K562 (cell line): ENCODE measurements around the gene ATG7. TPM values are rescaled to one million over a fixed set of nuclear protein-coding genes. Genes with fewer than 3 reads are reported as not detected.

ENCODE experiments used
- ATAC-seq: fragments of 200-7000 bp; cut with Tn5 transposase; 3 replicates; pipeline ENCODE4 v1.9.1; 2020; ENCODE audit warnings: moderate library complexity
- BruUV-seq: library from RNA; stranded (reverse); fragments of 400-500 nt; replicated peaks from 2 replicates; lab custom pipeline; 2021; lab: Mats Ljungman, UMichigan
- CTCF ChIA-PET: fragments of 300-600 bp; formaldehyde crosslinking; extraction: SDS; loops from one replicate; lab custom pipeline; 2021; ENCODE audit warnings: low intra/inter-chr PET ratio; lab: Yijun Ruan, JAX
- POLR2A ChIA-PET: fragments of 300-600, 350-650 bp; sonication (Branson Sonifier 250); formaldehyde crosslinking; extraction: SDS; loops from one replicate; lab custom pipeline; 2021; ENCODE audit warnings: antibody characterized with exemption, inconsistent platforms; lab: Yijun Ruan, JAX
- DNase-seq, 4 experiments: peaks; one replicate each; pipeline versions ENCODE4 v3.0.0 to v3.0.0-alpha.2; 2011 to 2018; ENCODE audit warnings: low spot score in 3 of 4, mixed read lengths in 3 of 4; ENCODE audit errors: extremely low read depth in 1 of 4
- FAIRE-seq: peaks from 2 replicates; lab custom pipeline; 2011; peaks lifted over from hg19 to GRCh38; lab: Jason Lieb, UNC
- H2AFZ ChIP-seq: 2 replicates; pipeline ENCODE4 v1.6.0; 2011; ENCODE audit warnings: low read depth, low read length, control low read depth, inconsistent platforms
- H3K27ac ChIP-seq: fragments of 200-600 bp; 3 replicates; pipeline ENCODE4 v1.8.0; 2011; ENCODE audit warnings: low read depth, mild to moderate bottlenecking, control low read depth, inconsistent platforms, low read length, moderate library complexity, mixed read lengths; ENCODE audit errors: extremely low read depth
- H3K27me3 ChIP-seq, 2 experiments: fragments of 300-600 bp in 1 of 2; 2 replicates in 1 of 2; 3 replicates in 1 of 2; pipeline versions ENCODE4 v1.6.0 to v1.8.0; 2011; ENCODE audit warnings: inconsistent platforms in 2 of 2, low read length in 2 of 2, mild to moderate bottlenecking in 1 of 2, mixed read lengths in 1 of 2, moderate library complexity in 1 of 2; ENCODE audit not compliant: control insufficient read depth in 2 of 2, insufficient read depth in 2 of 2
- H3K36me3 ChIP-seq: fragments of 300-600 bp; 3 replicates; pipeline ENCODE4 v1.8.0; 2011; ENCODE audit warnings: mild to moderate bottlenecking, low read length, inconsistent platforms; ENCODE audit not compliant: control insufficient read depth, insufficient read depth
- H3K4me1 ChIP-seq, 2 experiments: fragments of 200-600 bp in 1 of 2; replicated peaks in 1 of 2; 2 replicates in 1 of 2; 3 replicates in 1 of 2; pipeline versions ENCODE4 v1.5.1 to v1.8.0; 2011; ENCODE audit warnings: inconsistent platforms in 2 of 2, low read length in 2 of 2, mild to moderate bottlenecking in 1 of 2, mixed read lengths in 1 of 2, moderate library complexity in 1 of 2; ENCODE audit not compliant: control insufficient read depth in 2 of 2, insufficient read depth in 2 of 2
- H3K4me2 ChIP-seq: 2 replicates; pipeline ENCODE4 v1.6.1; 2011; ENCODE audit warnings: low read length, control low read depth, inconsistent platforms, mixed read lengths; ENCODE audit not compliant: insufficient read depth
- H3K4me3 ChIP-seq: fragments of 200-600 bp; sonication (generic), shearing (Covaris generic); 2 replicates; pipeline ENCODE4 v1.5.1; 2016; ENCODE audit warnings: control low read depth, inconsistent platforms
- H3K79me2 ChIP-seq: fragments of 200-600 bp; 3 replicates; pipeline ENCODE4 v1.8.0; 2011; ENCODE audit warnings: low read length, inconsistent platforms; ENCODE audit not compliant: control insufficient read depth, insufficient read depth
- H3K9ac ChIP-seq, 2 experiments: 2 replicates each; pipeline versions ENCODE4 v1.6.0 to v1.6.1; 2011; ENCODE audit warnings: low read depth in 2 of 2, low read length in 2 of 2, control low read depth in 1 of 2, inconsistent platforms in 1 of 2, mild to moderate bottlenecking in 1 of 2, mixed read lengths in 1 of 2; ENCODE audit not compliant: insufficient read depth in 1 of 2
- H3K9me1 ChIP-seq: one replicate; pipeline ENCODE4 v1.6.0; 2011; ENCODE audit warnings: inconsistent platforms, mild to moderate bottlenecking, low read length, moderate library complexity; ENCODE audit not compliant: control insufficient read depth, insufficient read depth
- H3K9me3 ChIP-seq: replicated peaks from 2 replicates; pipeline ENCODE4 v1.5.1; 2011; ENCODE audit warnings: low read depth, low read length, inconsistent platforms; ENCODE audit not compliant: control insufficient read depth, insufficient read depth
- H4K20me1 ChIP-seq: replicated peaks from 2 replicates; pipeline ENCODE4 v1.6.1; 2011; ENCODE audit warnings: low read length, inconsistent platforms, mixed read lengths; ENCODE audit not compliant: control insufficient read depth, insufficient read depth
- HNRNPLL ChIP-seq: fragments of 200-400 bp; formaldehyde crosslinking; IDR thresholded peaks from 2 replicates; pipeline ENCODE4 v1.6.1; 2017; ENCODE audit warnings: low read length, low read depth, mild to moderate bottlenecking; ENCODE audit not compliant: poor library complexity, severe bottlenecking
- ILF3 ChIP-seq: fragments of 450-650 bp; IDR thresholded peaks from 2 replicates; pipeline ENCODE4 v1.6.1; 2018; ENCODE audit warnings: antibody characterized with exemption, mild to moderate bottlenecking, moderate library complexity, borderline replicate concordance
- JUND ChIP-seq, 2 experiments: IDR thresholded peaks; 2 replicates in 1 of 2; 3 replicates in 1 of 2; pipeline ENCODE4 v1.6.1; 2011; ENCODE audit warnings: borderline replicate concordance in 2 of 2, low read depth in 2 of 2, low read length in 2 of 2, improper control_type of control experiment in 1 of 2, missing biosample characterization in 1 of 2, missing genetic modification characterization in 1 of 2, missing genetic modification reagents in 1 of 2
- RBBP5 ChIP-seq: fragments of 200-600 bp; sonication (generic); IDR thresholded peaks from 2 replicates; pipeline ENCODE4 v1.6.1; 2012; ENCODE audit warnings: borderline replicate concordance, mild to moderate bottlenecking, low read length, control low read depth, inconsistent platforms; ENCODE audit not compliant: insufficient read depth, poor library complexity, severe bottlenecking
- STAT5A ChIP-seq: IDR thresholded peaks from 2 replicates; pipeline ENCODE4 v1.6.1; 2012; ENCODE audit warnings: low read length, inconsistent platforms, borderline replicate concordance
- TRIM28 ChIP-seq: fragments of 450-650 bp; IDR thresholded peaks from 2 replicates; pipeline ENCODE4 v1.6.1; 2017
- WHSC1 ChIP-seq: IDR thresholded peaks from one replicate; pipeline ENCODE4 v1.6.1; 2012; ENCODE audit warnings: low read length, control low read depth, inconsistent platforms
- ZNF263 ChIP-seq: sonication (generic); formaldehyde crosslinking; IDR thresholded peaks from 2 replicates; pipeline ENCODE4 v1.8.0; 2022; ENCODE audit warnings: mild to moderate bottlenecking, missing genetic modification reagents, borderline replicate concordance
- WGBS: fragments of 100-300 bp; shearing (Covaris generic); methylation state at CpG from one replicate; pipeline ENCODE4 v1.1.6; 2016; ENCODE audit warnings: low coverage, mixed read lengths; ENCODE audit not compliant: insufficient coverage; ENCODE audit errors: missing lambda C conversion rate; 5-methylcytosine and 5-hydroxymethylcytosine counted together
- in situ Hi-C: fragments of 300-500 bp; cut with MboI; formaldehyde crosslinking; loops from 4 replicates; pipeline ENCODE4 v1.15.0; 2018; ENCODE audit warnings: inconsistent platforms, mixed read lengths
- intact Hi-C: fragments of 100-400 bp; cut with micrococcal nuclease; formaldehyde crosslinking; loops from 2 replicates; pipeline ENCODE4 v1.14.2; 2022
- polyA plus RNA-seq, 8 experiments: library from polyadenylated mRNA; depleted of rRNA in 4 of 8; stranded (reverse) in 5 of 8; unstranded in 3 of 8; fragments of >200 nt; fragmentation: Nextera tagmentation in 2 of 8; fragmentation: Illumina TruSeq in 1 of 8; extraction: Ambion mirVana in 2 of 8; extraction: Trizol in 1 of 8; gene quantifications; 2 replicates each; pipeline versions ENCODE4 v1.2.1 to v1.2.3, GENCODE V29; 2011 to 2014; ENCODE audit warnings: inconsistent platforms in 1 of 8, missing spikeins in 1 of 8
- total RNA-seq, 7 experiments: library from RNA; depleted of rRNA in 6 of 7; stranded (reverse); fragments of >200 nt in 6 of 7; fragmentation: Illumina TruSeq in 2 of 7; extraction: Trizol in 2 of 7; gene quantifications; 2 replicates each; pipeline versions ENCODE4 v1.2.1 to v1.2.3, GENCODE V29; 2011 to 2021; ENCODE audit warnings: low replicate concordance in 1 of 7
- TF ChIP-seq, protein P1 (sequence below): fragments of 200-800 bp; sonication (Bioruptor generic); IDR thresholded peaks from 2 replicates; pipeline ENCODE4 v1.6.1; 2017; ENCODE audit warnings: missing genetic modification characterization, missing compliant biosample characterization

Gene ATG7
- total and polyA plus RNA-seq, 9 of the 15 experiments (the other 6 are each of a cell fraction or from before 2014, with no cell fraction given) = 18.3 to 45.3 (median 33.6) TPM

DNA sequence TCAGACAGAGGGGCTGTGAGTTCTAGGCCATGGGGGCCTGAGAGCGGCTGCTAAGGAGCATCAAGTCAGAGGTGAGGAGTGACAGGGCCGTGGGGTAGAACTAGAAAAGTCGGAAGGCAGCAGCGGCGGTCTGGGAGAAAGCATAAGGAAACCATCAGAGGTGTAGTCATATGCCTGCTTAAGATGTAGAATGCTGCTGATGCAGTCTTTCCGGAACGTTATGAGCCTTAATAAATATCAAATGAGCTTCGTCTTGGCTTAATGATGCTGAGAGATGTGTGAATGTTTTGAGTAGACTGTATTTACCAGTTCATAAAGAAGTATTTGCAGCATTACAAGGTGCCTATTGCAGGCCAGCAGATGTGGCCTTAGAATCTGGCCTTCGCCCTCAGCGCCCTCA is 15.2 kb downstream of the ATG7 start:
- intact Hi-C loops (no loop called here), in situ Hi-C loops (no loop called here)
- Histone ChIP-seq H3K4me3 (no peak overlapping the region), H3K27me3 (no peaks in the 10 kb centered on the region), H3K9me3 (no peaks in the 10 kb centered on the region), H3K9me1 (no peaks in the 10 kb centered on the region), H2AFZ (no peak overlapping the region), H3K27ac (peak overlapping the region; percentile 89), H3K36me3 (peaks cover 35% of the 10 kb centered on the region), H3K4me1 (peaks cover 17 to 55% of the 10 kb centered on the region in 2 experiments), H3K79me2 (peaks cover 38% of the 10 kb centered on the region), H3K4me2 (peak overlapping the region; percentile 29; the same call in 1 of the 2 replicates), H3K9ac (peak overlapping the region; percentile 65 to 70; a peak in 2 of 4 replicates), H4K20me1 (no peaks in the 10 kb centered on the region)
- FAIRE-seq (no peak), ATAC-seq (no peak), DNase-seq (no peak)
- WGBS = 77% methylated on average over 10 of the region's 10 CpGs
- ChIA-PET CTCF (no interaction called here), POLR2A (interaction anchor here (1.2 to 5.8 kb wide), 4 partner anchors 9 to 53 kb away, joined by 3 to 49 read pairs (median 19); partner anchors contain the start of gene ATG7)
- no TSS peak for BruUV-seq
- TF ChIP-seq ILF3 (no peak), WHSC1 (peak; percentile 47)

DNA sequence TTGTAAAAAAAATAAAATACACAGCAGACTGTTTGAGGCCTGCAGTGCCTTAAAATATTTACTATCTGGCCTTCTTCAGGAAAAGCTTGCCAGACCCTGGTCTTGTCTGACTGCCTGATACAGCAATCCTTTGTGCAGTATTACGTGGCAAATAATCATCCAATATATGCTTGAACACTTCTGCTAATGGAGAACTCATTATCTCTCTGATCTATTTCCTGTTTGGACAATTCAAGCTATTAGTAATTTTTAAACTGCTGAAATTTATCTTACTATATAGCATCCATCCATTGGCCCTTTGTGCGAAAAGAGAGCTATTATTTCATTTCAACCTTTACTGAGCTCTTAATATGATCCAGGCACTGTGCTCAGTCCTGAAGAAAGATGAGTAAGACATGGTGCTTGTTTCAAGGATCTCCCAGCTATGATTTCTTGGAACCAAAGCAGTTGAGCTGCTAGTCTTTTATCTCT is 15.9 kb downstream of the ATG7 start:
- H3K27ac ChIP-seq = peak overlapping the region; percentile 89
- H3K9me1 ChIP-seq = no peaks in the 10 kb centered on the region
- no peaks in the 10 kb centered on the region for H4K20me1 ChIP-seq
- peak overlapping the region; percentile 9; the same call in 1 of the 2 replicates for H2AFZ ChIP-seq
- H3K9ac ChIP-seq = peak overlapping the region in 1 of 2 experiments; percentile 65; a peak in 2 of 4 replicates
- in situ Hi-C loops = no loop called here
- no peak overlapping the region for H3K4me3 ChIP-seq
- H3K27me3 ChIP-seq = no peaks in the 10 kb centered on the region
- ATAC-seq (peak; percentile 45), DNase-seq (peak in 2 of 4 experiments; percentile 28 to 41), FAIRE-seq (no peak)
- 19% methylated on average over 2 of the region's 2 CpGs for WGBS
- H3K79me2 ChIP-seq = peaks cover 38% of the 10 kb centered on the region
- BruUV-seq = no TSS peak
- intact Hi-C loops = no loop called here
- H3K9me3 ChIP-seq = no peaks in the 10 kb centered on the region
- CTCF ChIA-PET = no interaction called here
- peak overlapping the region; percentile 40 for H3K4me2 ChIP-seq
- peaks cover 17 to 55% of the 10 kb centered on the region in 2 experiments for H3K4me1 ChIP-seq
- POLR2A ChIA-PET = interaction anchor here (0.6 to 5.8 kb wide), 8 partner anchors 10 to 82 kb away, joined by 3 to 49 read pairs (median 4); partner anchors contain the start of gene ATG7
- H3K36me3 ChIP-seq = peaks cover 29% of the 10 kb centered on the region
- TF ChIP-seq TRIM28 (no peak), JUND (IDR thresholded peaks at IDR 0.05; ENCODE audit: borderline replicate concordance, low read depth, low read length) (0 out of 2 replicates have a peak, but pooled peaks have one; percentile 3), JUND (tag; IDR thresholded peaks at IDR 0.05; ENCODE audit: borderline replicate concordance, low read depth, low read length) (no peak), RBBP5 (no peak), HNRNPLL (no peak), ZNF263 (CRISPR knock-in tag) (no peak), STAT5A (peak; percentile 15; the same call in 1 of the 2 replicates)
- TF ChIP-seq, protein P1, sequence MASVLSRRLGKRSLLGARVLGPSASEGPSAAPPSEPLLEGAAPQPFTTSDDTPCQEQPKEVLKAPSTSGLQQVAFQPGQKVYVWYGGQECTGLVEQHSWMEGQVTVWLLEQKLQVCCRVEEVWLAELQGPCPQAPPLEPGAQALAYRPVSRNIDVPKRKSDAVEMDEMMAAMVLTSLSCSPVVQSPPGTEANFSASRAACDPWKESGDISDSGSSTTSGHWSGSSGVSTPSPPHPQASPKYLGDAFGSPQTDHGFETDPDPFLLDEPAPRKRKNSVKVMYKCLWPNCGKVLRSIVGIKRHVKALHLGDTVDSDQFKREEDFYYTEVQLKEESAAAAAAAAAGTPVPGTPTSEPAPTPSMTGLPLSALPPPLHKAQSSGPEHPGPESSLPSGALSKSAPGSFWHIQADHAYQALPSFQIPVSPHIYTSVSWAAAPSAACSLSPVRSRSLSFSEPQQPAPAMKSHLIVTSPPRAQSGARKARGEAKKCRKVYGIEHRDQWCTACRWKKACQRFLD (CRISPR knock-in tag) = 0 out of 2 replicates have a peak, but pooled peaks have one; percentile 41
